Muscle layer of duodenum (tissue), 2 donors: ENCODE results near the gene IL19.

ENCODE experiments used
- H3K27ac ChIP-seq: one replicate; pipeline ENCODE4 v1.7.0; 2013; ENCODE audit warnings: mild to moderate bottlenecking, low read length
- H3K27me3 ChIP-seq: one replicate; pipeline ENCODE4 v1.7.0; 2013; ENCODE audit warnings: low read depth, mild to moderate bottlenecking, control low read depth, low read length
- H3K36me3 ChIP-seq, 2 donors: one replicate each; pipeline ENCODE4 v1.7.0; 2013; ENCODE audit warnings: low read length in 2 of 2, control low read depth in 1 of 2, mild to moderate bottlenecking in 1 of 2; ENCODE audit not compliant: insufficient read depth in 2 of 2, control insufficient read depth in 1 of 2
- H3K4me1 ChIP-seq, 2 donors: one replicate each; pipeline ENCODE4 v1.7.0; 2013; ENCODE audit warnings: low read length in 2 of 2, mild to moderate bottlenecking in 2 of 2, control low read depth in 1 of 2, moderate library complexity in 1 of 2; ENCODE audit not compliant: insufficient read depth in 2 of 2, control insufficient read depth in 1 of 2
- H3K4me3 ChIP-seq, 2 donors: one replicate each; pipeline ENCODE4 v1.7.0; 2013; ENCODE audit warnings: low read length in 2 of 2, low read depth in 1 of 2, mild to moderate bottlenecking in 1 of 2
- H3K9me3 ChIP-seq, 2 donors: one replicate each; pipeline ENCODE4 v1.7.0; 2013; ENCODE audit warnings: low read length in 2 of 2, control low read depth in 1 of 2, mild to moderate bottlenecking in 1 of 2; ENCODE audit not compliant: control insufficient read depth in 1 of 2
- donor health status: healthy.

Gene IL19

GRCh38 chr1:206732508-206732907, 38.1 kb upstream of the IL19 start:
- Histone ChIP-seq H3K4me3 (no peak overlapping the region), H3K27me3 (no peaks in the 10 kb centered on the region), H3K9me3 (no peaks in the 10 kb centered on the region), H3K4me1 (peaks cover 0 to 13% of the 10 kb centered on the region in 2 donors), H3K36me3 (peaks cover 59 to 67% of the 10 kb centered on the region in 2 donors), H3K27ac (no peak overlapping the region)

GRCh38 chr1:206732992-206733391, 37.6 kb upstream of the IL19 start:
- peaks cover 59 to 67% of the 10 kb centered on the region in 2 donors for H3K36me3 ChIP-seq
- H3K4me1 ChIP-seq, result peaks cover 0 to 17% of the 10 kb centered on the region in 2 donors
- H3K27ac ChIP-seq, result no peak overlapping the region
- H3K9me3 ChIP-seq, result no peaks in the 10 kb centered on the region
- no peak overlapping the region for H3K4me3 ChIP-seq
- H3K27me3 ChIP-seq, result no peaks in the 10 kb centered on the region

- H3K4me1 ChIP-seq, result peaks cover 0 to 7% of the 10 kb centered on the region in 2 donors
- H3K27ac ChIP-seq, result no peak overlapping the region
- H3K36me3 ChIP-seq, result peaks cover 49 to 57% of the 10 kb centered on the region in 2 donors
- H3K4me3 ChIP-seq, result no peak overlapping the region
- H3K9me3 ChIP-seq, result no peaks in the 10 kb centered on the region
- H3K27me3 ChIP-seq, result no peaks in the 10 kb centered on the region
Measured at GRCh38 chr1:206734499-206735142, 36.0 kb upstream of the IL19 start.

- H3K27me3 ChIP-seq, result no peaks in the 10 kb centered on the region
- H3K27ac ChIP-seq, result no peak overlapping the region
- H3K9me3 ChIP-seq, result no peaks in the 10 kb centered on the region
- peaks cover 0 to 7% of the 10 kb centered on the region in 2 donors for H3K4me1 ChIP-seq
- H3K36me3 ChIP-seq, result peaks cover 40 to 47% of the 10 kb centered on the region in 2 donors
- H3K4me3 ChIP-seq, result no peak overlapping the region
Measured at GRCh38 chr1:206735553-206736031, 35.0 kb upstream of the IL19 start.

GRCh38 chr1:206736878-206737728, 33.5 kb upstream of the IL19 start:
- Histone ChIP-seq H3K9me3 (no peaks in the 10 kb centered on the region), H3K27ac (no peak overlapping the region), H3K27me3 (no peaks in the 10 kb centered on the region), H3K4me1 (peaks cover 0 to 7% of the 10 kb centered on the region in 2 donors), H3K36me3 (peaks cover 25 to 32% of the 10 kb centered on the region in 2 donors), H3K4me3 (no peak overlapping the region)

- no peaks in the 10 kb centered on the region for H3K9me3 ChIP-seq
- peaks cover 0 to 7% of the 10 kb centered on the region in 2 donors for H3K4me1 ChIP-seq
- H3K27me3 ChIP-seq, result no peaks in the 10 kb centered on the region
- no peak overlapping the region for H3K27ac ChIP-seq
- H3K36me3 ChIP-seq, result peaks cover 19 to 26% of the 10 kb centered on the region in 2 donors
- no peak overlapping the region for H3K4me3 ChIP-seq
Measured at GRCh38 chr1:206737729-206738201, 32.8 kb upstream of the IL19 start.

GRCh38 chr1:206738370-206739366, 31.9 kb upstream of the IL19 start:
- H3K4me1 ChIP-seq, result peaks cover 0 to 7% of the 10 kb centered on the region in 2 donors

GRCh38 chr1:206739411-206740076, 31.0 kb upstream of the IL19 start:
- Histone ChIP-seq H3K4me1 (peaks cover 0 to 7% of the 10 kb centered on the region in 2 donors), H3K9me3 (no peaks in the 10 kb centered on the region), H3K27ac (no peak overlapping the region), H3K4me3 (no peak overlapping the region), H3K27me3 (no peaks in the 10 kb centered on the region), H3K36me3 (peaks cover 10 to 13% of the 10 kb centered on the region in 2 donors)

More at GRCh38 chr1:206738370-206739366, 31.9 kb upstream of the IL19 start:
- Histone ChIP-seq H3K27me3 (no peaks in the 10 kb centered on the region), H3K9me3 (no peaks in the 10 kb centered on the region), H3K4me3 (no peak overlapping the region), H3K36me3 (peaks cover 13 to 19% of the 10 kb centered on the region in 2 donors), H3K27ac (no peak overlapping the region)

GRCh38 chr1:206741142-206741701, 29.4 kb upstream of the IL19 start:
- H3K4me3 ChIP-seq, result no peak overlapping the region
- peaks cover 0 to 7% of the 10 kb centered on the region in 2 donors for H3K4me1 ChIP-seq
- H3K27me3 ChIP-seq, result no peaks in the 10 kb centered on the region
- H3K36me3 ChIP-seq, result peaks cover 0 to 3% of the 10 kb centered on the region in 2 donors
- no peaks in the 10 kb centered on the region for H3K9me3 ChIP-seq
- H3K27ac ChIP-seq, result no peak overlapping the region
